SK-N-MC (cell line): ENCODE results near the gene SUN3.
"Not testable (repeated sequence)": the region's sequence is repeated elsewhere in the genome, so short reads cannot be mapped to it uniquely, and the experiment has no call there.

ENCODE experiments used
- DNase-seq: peaks from one replicate; pipeline ENCODE4 v3.0.0-alpha.2; 2011; ENCODE audit warnings: low read depth, low spot score
- H3K27ac ChIP-seq: fragments of 200-600 bp; sonication (generic); 2 replicates; pipeline ENCODE4 v1.5.1; 2016; ENCODE audit warnings: mixed run types
- H3K36me3 ChIP-seq: fragments of 200-600 bp; sonication (generic); 2 replicates; pipeline ENCODE4 v1.6.1; 2017; ENCODE audit warnings: antibody characterized with exemption, low read length, mixed read lengths; ENCODE audit not compliant: insufficient read depth
- H3K4me3 ChIP-seq: fragments of 200-600 bp; sonication (generic); 2 replicates; pipeline ENCODE4 v1.5.1; 2016
- H3K9ac ChIP-seq: fragments of 200-600 bp; sonication (generic); 2 replicates; pipeline ENCODE4 v1.8.0; 2017; ENCODE audit warnings: mixed run types, mixed read lengths; ENCODE audit not compliant: insufficient read length
- H3K9me3 ChIP-seq: fragments of 200-600 bp; sonication (generic); 2 replicates; pipeline ENCODE4 v1.6.1; 2017; ENCODE audit warnings: low read depth, mild to moderate bottlenecking, antibody characterized with exemption, low read length, moderate library complexity, mixed read lengths
- EZH2 ChIP-seq: fragments of 200-600 bp; sonication (generic); IDR thresholded peaks from one replicate; pipeline ENCODE4 v1.6.1; 2017; ENCODE audit warnings: antibody characterized with exemption
- FOXP2 ChIP-seq: optimal IDR thresholded peaks from 2 replicates; pipeline ENCODE3; 2011; ENCODE audit warnings: mild to moderate bottlenecking, moderate library complexity; ENCODE audit not compliant: insufficient read depth; ENCODE audit errors: extremely low read length, control extremely low read depth
- POLR2AphosphoS5 ChIP-seq: IDR thresholded peaks from 2 replicates; pipeline ENCODE4 v1.6.1; 2012; ENCODE audit warnings: mild to moderate bottlenecking, low read depth, low read length, borderline replicate concordance

SUN3 gene

GRCh38 chr7:48011951-48012350 lies 17.0 kb downstream of the SUN3 start:
- no peak for DNase-seq
- H3K36me3 ChIP-seq, result no peaks in the 10 kb centered on the region
- no peak overlapping the region for H3K4me3 ChIP-seq
- no peak for TF ChIP-seq FOXP2
- TF ChIP-seq EZH2, result no peak
- no peak for TF ChIP-seq POLR2AphosphoS5
- no peak overlapping the region for H3K9ac ChIP-seq
- H3K27ac ChIP-seq, result no peak overlapping the region
- H3K9me3 ChIP-seq, result no peaks in the 10 kb centered on the region

GRCh38 chr7:48011323-48011722 lies 17.6 kb downstream of the SUN3 start:
- H3K9me3 ChIP-seq, result no peaks in the 10 kb centered on the region
- H3K9ac ChIP-seq, result no peak overlapping the region
- no peaks in the 10 kb centered on the region for H3K36me3 ChIP-seq
- no peak for DNase-seq
- no peak overlapping the region for H3K27ac ChIP-seq
- no peak for TF ChIP-seq FOXP2
- TF ChIP-seq POLR2AphosphoS5, result no peak
- TF ChIP-seq EZH2, result no peak
- H3K4me3 ChIP-seq, result no peak overlapping the region

- DNase-seq, result no peak
- Histone ChIP-seq H3K4me3 (no peak overlapping the region), H3K36me3 (no peaks in the 10 kb centered on the region), H3K27ac (no peak overlapping the region), H3K9me3 (no peaks in the 10 kb centered on the region), H3K9ac (no peak overlapping the region)
- TF ChIP-seq EZH2, result no peak
- no peak for TF ChIP-seq POLR2AphosphoS5
- no peak for TF ChIP-seq FOXP2
Observed at GRCh38 chr7:48009954-48010353, 19.0 kb downstream of the SUN3 start.

GRCh38 chr7:48009257-48009656 lies 19.6 kb downstream of the SUN3 start:
- no peaks in the 10 kb centered on the region for H3K9me3 ChIP-seq
- no peaks in the 10 kb centered on the region for H3K36me3 ChIP-seq
- no peak for DNase-seq
- no peak overlapping the region for H3K4me3 ChIP-seq
- H3K9ac ChIP-seq, result no peak overlapping the region
- TF ChIP-seq FOXP2 (no peak), POLR2AphosphoS5 (no peak)
- no peak overlapping the region for H3K27ac ChIP-seq

GRCh38 chr7:48006866-48007265 lies 22.0 kb downstream of the SUN3 start:
- Histone ChIP-seq H3K4me3 (no peak overlapping the region), H3K9ac (no peak overlapping the region), H3K36me3 (no peaks in the 10 kb centered on the region), H3K9me3 (no peaks in the 10 kb centered on the region), H3K27ac (no peak overlapping the region)
- TF ChIP-seq FOXP2 (no peak), POLR2AphosphoS5 (no peak), EZH2 (no peak)
- DNase-seq, result no peak

- TF ChIP-seq FOXP2, result no peak
- no peak for TF ChIP-seq EZH2
- TF ChIP-seq POLR2AphosphoS5, result no peak
- no peak overlapping the region for H3K9ac ChIP-seq
- no peaks in the 10 kb centered on the region for H3K9me3 ChIP-seq
- H3K36me3 ChIP-seq, result no peaks in the 10 kb centered on the region
- H3K4me3 ChIP-seq, result no peak overlapping the region
- no peak overlapping the region for H3K27ac ChIP-seq
- DNase-seq, result no peak
Observed at GRCh38 chr7:48004638-48005037, 24.3 kb downstream of the SUN3 start.

GRCh38 chr7:48004032-48004431 lies 24.9 kb downstream of the SUN3 start:
- H3K36me3 ChIP-seq, result no peaks in the 10 kb centered on the region
- TF ChIP-seq POLR2AphosphoS5 (no peak), EZH2 (no peak), FOXP2 (no peak)
- no peak overlapping the region for H3K9ac ChIP-seq
- no peaks in the 10 kb centered on the region for H3K9me3 ChIP-seq
- H3K27ac ChIP-seq, result no peak overlapping the region
- no peak for DNase-seq
- H3K4me3 ChIP-seq, result no peak overlapping the region

GRCh38 chr7:48000164-48000563 lies 28.7 kb downstream of the SUN3 start:
- H3K4me3 ChIP-seq, H3K27ac ChIP-seq, H3K9me3 ChIP-seq, DNase-seq, H3K36me3 ChIP-seq, H3K9ac ChIP-seq: not testable (repeated sequence)

- H3K4me3 ChIP-seq, result no peak overlapping the region
- no peaks in the 10 kb centered on the region for H3K36me3 ChIP-seq
- DNase-seq, result no peak
- no peaks in the 10 kb centered on the region for H3K9me3 ChIP-seq
- no peak overlapping the region for H3K9ac ChIP-seq
- no peak for TF ChIP-seq EZH2
- no peak for TF ChIP-seq POLR2AphosphoS5
- no peak for TF ChIP-seq FOXP2
- no peak overlapping the region for H3K27ac ChIP-seq
Observed at GRCh38 chr7:47999413-47999812, 29.5 kb downstream of the SUN3 start.
